Measurements from ENCODE around the gene VPS26B.

VPS26B gene

GRCh38 chr11:134272381-134273316, 48.2 kb downstream of the VPS26B start:
- no CpG with 5 or more reads among the region's 18 CpGs for WGBS (ENCODE audit: extremely low coverage, insufficient coverage, insufficient read length)

DNA sequence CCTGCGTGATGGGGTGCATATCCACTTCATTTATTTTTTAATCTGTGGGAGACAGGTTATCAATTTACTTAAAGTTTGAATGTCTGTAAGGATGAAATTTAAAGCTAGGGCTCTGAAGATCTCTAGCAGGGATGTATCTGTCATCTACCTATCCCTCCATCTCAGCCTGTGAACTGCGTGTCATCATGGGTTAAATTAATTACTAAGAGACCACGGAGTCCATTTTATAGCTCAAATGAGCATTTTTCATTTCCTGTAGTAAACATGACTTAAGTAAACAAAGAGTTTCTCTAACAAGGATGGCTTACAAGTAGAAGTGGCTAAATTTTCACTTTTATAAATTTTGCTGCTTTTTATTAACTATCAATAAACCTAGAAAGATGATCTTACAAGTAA, 48.8 kb downstream of the VPS26B start:
- Histone ChIP-seq H3K18ac (ENCODE audit: low read length) (no peak overlapping the region), H2BK5ac (ENCODE audit: low read depth, low read length, poor library complexity) (no peak overlapping the region), H3K9ac (ENCODE audit: low read length) (no peak overlapping the region), H3K36me3 (ENCODE audit: control insufficient read depth in 1 of 2, insufficient read depth in 2 of 2, low read length in 2 of 2) (no peaks in the 10 kb centered on the region), H3K4me1 (ENCODE audit: control insufficient read depth in 1 of 2, insufficient read depth in 2 of 2, low read length in 2 of 2) (peaks cover 5 to 18% of the 10 kb centered on the region in 2 experiments), H3K4ac (ENCODE audit: low read depth, low read length) (no peak overlapping the region), H2AK5ac (ENCODE audit: low read length) (no peak overlapping the region), H3K27ac (ENCODE audit: low read depth, low read length) (no peak overlapping the region), H2BK120ac (ENCODE audit: insufficient read depth, low read length, poor library complexity) (no peak overlapping the region), H3K79me1 (ENCODE audit: low read length) (no peaks in the 10 kb centered on the region), H3K4me3 (ENCODE audit: low read depth, low read length) (no peak overlapping the region), H3K23ac (ENCODE audit: low read length) (no peak overlapping the region), H2BK12ac (ENCODE audit: low read length) (no peak overlapping the region), H4K12ac (ENCODE audit: low read depth, low read length) (no peak overlapping the region), H3K4me2 (ENCODE audit: low read length) (no peak overlapping the region), H3K9me3 (ENCODE audit: insufficient read depth, low read depth, low read length) (peaks cover 7% of the 10 kb centered on the region), H3K79me2 (ENCODE audit: control insufficient read depth, insufficient read depth, low read length, poor library complexity) (no peaks in the 10 kb centered on the region), H3K27me3 (ENCODE audit: insufficient read depth, low read length) (peaks cover 34% of the 10 kb centered on the region), H4K8ac (ENCODE audit: low read depth, low read length) (no peak overlapping the region), H4K91ac (ENCODE audit: low read depth, low read length) (no peak overlapping the region), H2AFZ (ENCODE audit: insufficient read depth, low read length, poor library complexity) (no peak overlapping the region), H3K14ac (ENCODE audit: low read length) (no peak overlapping the region)
- no CpG with 5 or more reads among the region's 3 CpGs for WGBS (ENCODE audit: extremely low coverage, insufficient coverage, insufficient read length)
- DNase-seq = no peak

More at GRCh38 chr11:134272381-134273316, 48.2 kb downstream of the VPS26B start:
- Histone ChIP-seq H3K27me3 (ENCODE audit: insufficient read depth, low read length) (peaks cover 28% of the 10 kb centered on the region), H3K4ac (ENCODE audit: low read depth, low read length) (no peak overlapping the region), H4K91ac (ENCODE audit: low read depth, low read length) (no peak overlapping the region), H3K23ac (ENCODE audit: low read length) (no peak overlapping the region), H3K9me3 (ENCODE audit: insufficient read depth, low read depth, low read length) (peaks cover 6% of the 10 kb centered on the region), H3K14ac (ENCODE audit: low read length) (no peak overlapping the region), H3K27ac (ENCODE audit: low read depth, low read length) (no peak overlapping the region), H3K4me3 (ENCODE audit: low read depth, low read length) (no peak overlapping the region), H3K18ac (ENCODE audit: low read length) (no peak overlapping the region), H3K79me1 (ENCODE audit: low read length) (no peaks in the 10 kb centered on the region), H3K4me1 (ENCODE audit: control insufficient read depth in 1 of 2, insufficient read depth in 2 of 2, low read length in 2 of 2) (peaks cover 5 to 18% of the 10 kb centered on the region in 2 experiments), H2BK5ac (ENCODE audit: low read depth, low read length, poor library complexity) (no peak overlapping the region), H4K12ac (ENCODE audit: low read depth, low read length) (no peak overlapping the region), H3K79me2 (ENCODE audit: control insufficient read depth, insufficient read depth, low read length, poor library complexity) (no peaks in the 10 kb centered on the region), H4K8ac (ENCODE audit: low read depth, low read length) (no peak overlapping the region), H3K36me3 (ENCODE audit: control insufficient read depth in 1 of 2, insufficient read depth in 2 of 2, low read length in 2 of 2) (no peaks in the 10 kb centered on the region), H2BK120ac (ENCODE audit: insufficient read depth, low read length, poor library complexity) (no peak overlapping the region), H3K4me2 (ENCODE audit: low read length) (no peak overlapping the region), H2AFZ (ENCODE audit: insufficient read depth, low read length, poor library complexity) (no peak overlapping the region), H3K9ac (ENCODE audit: low read length) (no peak overlapping the region), H2BK12ac (ENCODE audit: low read length) (no peak overlapping the region), H2AK5ac (ENCODE audit: low read length) (no peak overlapping the region)
- DNase-seq = peak in 1 of 2 donors; percentile 82

- no peak overlapping the region for H4K91ac ChIP-seq (ENCODE audit: low read depth, low read length)
- WGBS (ENCODE audit: extremely low coverage, insufficient coverage, insufficient read length) = no CpG with 5 or more reads among the region's 5 CpGs
- no peak overlapping the region for H2BK5ac ChIP-seq (ENCODE audit: low read depth, low read length, poor library complexity)
- no peak overlapping the region for H4K8ac ChIP-seq (ENCODE audit: low read depth, low read length)
- peaks cover 36% of the 10 kb centered on the region for H3K27me3 ChIP-seq (ENCODE audit: insufficient read depth, low read length)
- no peak overlapping the region for H2BK12ac ChIP-seq (ENCODE audit: low read length)
- peaks cover 5 to 16% of the 10 kb centered on the region in 2 experiments for H3K4me1 ChIP-seq (ENCODE audit: control insufficient read depth in 1 of 2, insufficient read depth in 2 of 2, low read length in 2 of 2)
- H3K9ac ChIP-seq (ENCODE audit: low read length) = no peak overlapping the region
- H3K14ac ChIP-seq (ENCODE audit: low read length) = no peak overlapping the region
- H3K4me2 ChIP-seq (ENCODE audit: low read length) = no peak overlapping the region
- no peak overlapping the region for H2AK5ac ChIP-seq (ENCODE audit: low read length)
- no peak overlapping the region for H3K4ac ChIP-seq (ENCODE audit: low read depth, low read length)
- H3K23ac ChIP-seq (ENCODE audit: low read length) = no peak overlapping the region
- no peaks in the 10 kb centered on the region for H3K79me1 ChIP-seq (ENCODE audit: low read length)
- no peak for DNase-seq
- no peaks in the 10 kb centered on the region for H3K36me3 ChIP-seq (ENCODE audit: control insufficient read depth in 1 of 2, insufficient read depth in 2 of 2, low read length in 2 of 2)
- no peaks in the 10 kb centered on the region for H3K79me2 ChIP-seq (ENCODE audit: control insufficient read depth, insufficient read depth, low read length, poor library complexity)
- H3K4me3 ChIP-seq (ENCODE audit: low read depth, low read length) = no peak overlapping the region
- no peak overlapping the region for H2AFZ ChIP-seq (ENCODE audit: insufficient read depth, low read length, poor library complexity)
- no peak overlapping the region for H3K18ac ChIP-seq (ENCODE audit: low read length)
- H3K27ac ChIP-seq (ENCODE audit: low read depth, low read length) = no peak overlapping the region
- peaks cover 9% of the 10 kb centered on the region for H3K9me3 ChIP-seq (ENCODE audit: insufficient read depth, low read depth, low read length)
- no peak overlapping the region for H4K12ac ChIP-seq (ENCODE audit: low read depth, low read length)
- H2BK120ac ChIP-seq (ENCODE audit: insufficient read depth, low read length, poor library complexity) = no peak overlapping the region
These were observed 50.7 kb downstream of the VPS26B start for GRCh38 chr11:134275188-134275533.

- Histone ChIP-seq H3K9me3 (ENCODE audit: insufficient read depth, low read depth, low read length) (peaks cover 9% of the 10 kb centered on the region), H3K14ac (ENCODE audit: low read length) (no peak within 1 kb of the TSS), H4K12ac (ENCODE audit: low read depth, low read length) (no peak within 1 kb of the TSS), H4K91ac (ENCODE audit: low read depth, low read length) (no peak within 1 kb of the TSS), H3K27me3 (ENCODE audit: insufficient read depth, low read length) (peaks cover 36% of the 10 kb centered on the region), H2AFZ (ENCODE audit: insufficient read depth, low read length, poor library complexity) (no peak within 1 kb of the TSS), H3K4me2 (ENCODE audit: low read length) (peak within 1 kb of the TSS; percentile 74), H3K4me3 (ENCODE audit: low read depth, low read length) (peak within 1 kb of the TSS; percentile 66), H3K23ac (ENCODE audit: low read length) (no peak within 1 kb of the TSS), H3K18ac (ENCODE audit: low read length) (no peak within 1 kb of the TSS), H3K36me3 (ENCODE audit: control insufficient read depth in 1 of 2, insufficient read depth in 2 of 2, low read length in 2 of 2) (no peaks in the 10 kb centered on the region), H3K9ac (ENCODE audit: low read length) (no peak within 1 kb of the TSS), H2BK120ac (ENCODE audit: insufficient read depth, low read length, poor library complexity) (no peak within 1 kb of the TSS), H4K8ac (ENCODE audit: low read depth, low read length) (no peak within 1 kb of the TSS), H3K4me1 (ENCODE audit: control insufficient read depth in 1 of 2, insufficient read depth in 2 of 2, low read length in 2 of 2) (peaks cover 5 to 15% of the 10 kb centered on the region in 2 experiments), H2BK12ac (ENCODE audit: low read length) (no peak within 1 kb of the TSS), H3K4ac (ENCODE audit: low read depth, low read length) (no peak within 1 kb of the TSS), H3K79me1 (ENCODE audit: low read length) (no peaks in the 10 kb centered on the region), H3K27ac (ENCODE audit: low read depth, low read length) (no peak within 1 kb of the TSS), H3K79me2 (ENCODE audit: control insufficient read depth, insufficient read depth, low read length, poor library complexity) (no peaks in the 10 kb centered on the region), H2BK5ac (ENCODE audit: low read depth, low read length, poor library complexity) (no peak within 1 kb of the TSS), H2AK5ac (ENCODE audit: low read length) (no peak within 1 kb of the TSS)
- WGBS (ENCODE audit: extremely low coverage, insufficient coverage, insufficient read length) = no CpG with 5 or more reads among the region's 68 CpGs
- DNase-seq = peak in 1 of 2 donors; percentile 40
These were observed 51.3 kb downstream of the VPS26B start, which contains the start of gene GLB1L3 for GRCh38 chr11:134275534-134276395. Gene GLB1L3, plus strand, starts transcription at chr11:134276379. Its CDS starts 362 bp downstream, at chr11:134276741.

Data from trophoblast cell (in vitro differentiated cells and primary cell).